ENCODE measurements around the gene ERCC6L. TPM values are rescaled to one million over a fixed set of nuclear protein-coding genes. Genes with fewer than 3 reads are reported as not detected.
A peak's percentile ranks its signal among the peaks of the same experiment; 100 is the strongest.

ERCC6L gene
- total and polyA plus RNA-seq, 10 of the 15 experiments (the other 5 are each of a cell fraction or from before 2014, with no cell fraction given), result 4.7 to 13.1 (median 7.7) TPM

DNA sequence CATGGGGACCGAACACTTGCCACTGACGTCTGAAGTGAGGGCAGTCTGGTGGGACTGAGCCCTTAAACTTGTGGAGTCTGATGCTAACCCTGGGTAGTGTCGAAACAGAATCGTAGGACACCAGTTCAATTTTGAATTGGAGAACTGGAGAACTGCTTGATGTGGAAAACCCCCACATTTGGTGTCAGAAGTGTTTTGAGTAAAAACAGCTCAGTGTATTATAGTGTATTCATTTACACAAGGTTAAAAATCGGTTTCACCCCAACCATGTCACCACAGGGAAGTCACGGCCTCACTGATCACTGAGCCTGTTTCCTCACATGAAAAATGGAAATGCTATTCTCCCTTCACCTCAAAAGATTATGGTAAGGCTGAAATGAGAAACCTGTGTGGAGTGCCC is 35.4 kb downstream of the ERCC6L start:
- peak; percentile 71 for ATAC-seq
- ChIA-PET CTCF (interaction anchor here (0.7 kb wide), 1 partner anchor 24 kb away, joined by 3 read pairs; no protein-coding TSS in a partner anchor), RAD21 (ENCODE audit: unreplicated experiment) (no interaction called here)

More for the DNA sequence above, 35.4 kb downstream of the ERCC6L start:
- no peak for DNase-seq (ENCODE audit: low read depth, low spot score)
- no peaks in the 10 kb centered on the region for H3K4me1 ChIP-seq (ENCODE audit: control insufficient read depth, insufficient read depth, low read length)
- H3K27ac ChIP-seq (ENCODE audit: control insufficient read depth, insufficient read depth), result no peak overlapping the region
- H3K27me3 ChIP-seq (replicated peaks in 1 of 2; ENCODE audit: control insufficient read depth in 2 of 2, insufficient read depth in 2 of 2, low read length in 1 of 2), result no peaks in the 10 kb centered on the region
- in situ Hi-C loops (cut with MboI), result no loop called here
- FAIRE-seq, result no peak
- H3K9ac ChIP-seq (ENCODE audit: control insufficient read depth, insufficient read depth, low read length), result no peak overlapping the region
- 5% methylated on average over 6 of the region's 6 CpGs for WGBS (ENCODE audit: insufficient coverage, insufficient replicate concordance, low lambda C conversion rate, missing lambda C conversion rate)
- no peaks in the 10 kb centered on the region for H3K79me2 ChIP-seq (ENCODE audit: control insufficient read depth, insufficient read depth, low read length)
- no TSS peak for BruUV-seq (replicated peaks)
- SMC1A ChIA-PET (ENCODE audit: uncharacterized antibody, unreplicated experiment), result no interaction called here
- intact Hi-C loops (cut with micrococcal nuclease; ENCODE audit: unreplicated experiment), result no loop called here
- no peaks in the 10 kb centered on the region for H4K20me1 ChIP-seq (ENCODE audit: control insufficient read depth, insufficient read depth)
- H3K4me2 ChIP-seq (ENCODE audit: control insufficient read depth, insufficient read depth), result no peak overlapping the region
- TF ChIP-seq SUPT20H (IDR thresholded peaks at IDR 0.05; ENCODE audit: borderline replicate concordance, control insufficient read depth, low read depth, low read length), result no peak
- TF ChIP-seq, protein P1, sequence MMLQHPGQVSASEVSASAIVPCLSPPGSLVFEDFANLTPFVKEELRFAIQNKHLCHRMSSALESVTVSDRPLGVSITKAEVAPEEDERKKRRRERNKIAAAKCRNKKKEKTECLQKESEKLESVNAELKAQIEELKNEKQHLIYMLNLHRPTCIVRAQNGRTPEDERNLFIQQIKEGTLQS (IDR thresholded peaks at IDR 0.05; ENCODE audit: borderline replicate concordance, extremely low read depth, low read depth, low read length), result no peak
- TF ChIP-seq CREB1 (IDR thresholded peaks at IDR 0.05; ENCODE audit: low read depth), result no peak
- 0 out of 2 replicates have a peak, but pooled peaks have one; percentile 15 for TF ChIP-seq IKZF1 (conservative IDR thresholded peaks at IDR 0.05)
- TF ChIP-seq DPF2 (IDR thresholded peaks at IDR 0.05), result no peak
- TF ChIP-seq CHD1 (IDR thresholded peaks at IDR 0.05; ENCODE audit: low read depth, low read length), result no peak
- 0 out of 2 replicates have a peak, but pooled peaks have one; percentile 18 for TF ChIP-seq JUNB (IDR thresholded peaks at IDR 0.05)
- no peak for TF ChIP-seq ZBTB33 (IDR thresholded peaks at IDR 0.05)
- no peak for TF ChIP-seq MYC (IDR thresholded peaks at IDR 0.05; ENCODE audit: insufficient read depth, insufficient read length, insufficient replicate concordance, low read length, severe bottlenecking)
- TF ChIP-seq ZZZ3 (IDR thresholded peaks at IDR 0.05; ENCODE audit: control insufficient read depth, insufficient read length, low read depth), result no peak
- TF ChIP-seq ZBTB40 (IDR thresholded peaks at IDR 0.05; ENCODE audit: borderline replicate concordance), result no peak
- TF ChIP-seq MTA3 (IDR thresholded peaks at IDR 0.05; ENCODE audit: borderline replicate concordance, low read length), result no peak
- TF ChIP-seq CREM (IDR thresholded peaks at IDR 0.05; ENCODE audit: low read depth), result no peak
- TF ChIP-seq NR2F1 (conservative IDR thresholded peaks at IDR 0.05), result 0 out of 2 replicates have a peak, but pooled peaks have one; percentile 44
- no peak overlapping the region for H3K4me3 ChIP-seq
- no peak overlapping the region for H2AFZ ChIP-seq (ENCODE audit: control insufficient read depth, low read depth, low read length)
- peaks cover 0 to 1% of the 10 kb centered on the region in 2 experiments; a peak in 1 of 4 replicates for H3K36me3 ChIP-seq (ENCODE audit: control insufficient read depth in 2 of 2, insufficient read depth in 2 of 2, low read length in 1 of 2)
- H3K9me3 ChIP-seq (replicated peaks; ENCODE audit: control insufficient read depth, insufficient read depth, low read length), result no peaks in the 10 kb centered on the region
- POLR2A ChIA-PET, result no interaction called here
